HG02588 (cell line): Measurements from ENCODE around the gene HSD11B1L.
"Not testable (repeated sequence)": the region's sequence is repeated elsewhere in the genome, so short reads cannot be mapped to it uniquely, and the experiment has no call there.

ENCODE experiments used
- ATAC-seq: cut with Tn5 transposase; IDR thresholded peaks from one replicate; pipeline ENCODE4 v1.9.1; 2021; ENCODE audit warnings: mild to moderate bottlenecking, moderate library complexity; ENCODE audit not compliant: unreplicated experiment

The HSD11B1L gene

GRCh38 chr19:5719961-5720790, 39.3 kb downstream of the HSD11B1L start, which contains the start of the genes CATSPERD and LONP1:
Gene CATSPERD, plus strand, starts transcription at chr19:5720637. Its CDS starts 101 bp downstream, at chr19:5720738.
Gene LONP1, minus strand, starts transcription at chr19:5720146. Its CDS starts 14 bp downstream, at chr19:5720132.
- ATAC-seq, result peak; percentile 84

- no peak for ATAC-seq
Observed at GRCh38 chr19:5727453-5728050, 46.7 kb downstream of the HSD11B1L start.

DNA sequence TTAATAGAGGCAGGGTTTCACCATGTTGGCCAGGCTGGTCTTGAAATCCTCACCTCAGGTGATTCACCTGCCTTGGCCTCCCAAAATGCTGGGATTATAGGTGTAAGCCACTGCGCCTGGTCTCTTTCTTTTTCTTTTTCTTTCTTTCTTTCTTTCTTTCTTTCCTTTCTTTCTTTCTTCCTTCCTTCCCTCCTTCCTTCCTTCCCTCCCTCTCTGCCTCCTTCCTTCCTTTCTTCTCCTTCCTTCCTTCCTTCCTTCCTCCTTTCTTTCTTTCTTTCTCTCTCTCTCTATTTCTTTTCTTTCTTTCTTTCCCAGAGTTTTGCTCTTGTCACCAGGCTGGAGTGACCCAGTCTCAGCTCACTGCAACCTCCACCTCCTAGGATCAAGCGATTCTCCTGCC, 52.3 kb downstream of the HSD11B1L start:
- ATAC-seq, result not testable (repeated sequence)
